Glutamatergic neuron (in vitro differentiated cells): ENCODE data around the gene RIGI. TPM values are rescaled to one million over a fixed set of nuclear protein-coding genes. Genes with fewer than 3 reads are reported as not detected.

Source experiments
- DNase-seq: peaks from one replicate; pipeline ENCODE4 v3.0.0; 2022
- H3K27ac Mint-ChIP-seq: one replicate; pipeline ENCODE4 v1.8.0; 2020; ENCODE audit warnings: mild to moderate bottlenecking, mixed read lengths, inconsistent platforms; ENCODE audit not compliant: unreplicated experiment
- H3K27me3 Mint-ChIP-seq: one replicate; pipeline ENCODE4 v1.8.0; 2020; ENCODE audit warnings: mild to moderate bottlenecking, moderate library complexity, mixed read lengths, inconsistent platforms; ENCODE audit not compliant: unreplicated experiment
- H3K36me3 Mint-ChIP-seq: one replicate; pipeline ENCODE4 v1.8.0; 2020; ENCODE audit warnings: mild to moderate bottlenecking, mixed read lengths, inconsistent platforms; ENCODE audit not compliant: unreplicated experiment
- H3K4me1 Mint-ChIP-seq: one replicate; pipeline ENCODE4 v1.8.0; 2020; ENCODE audit warnings: mild to moderate bottlenecking, low read depth, mixed read lengths, inconsistent platforms; ENCODE audit not compliant: unreplicated experiment
- H3K4me3 Mint-ChIP-seq: one replicate; pipeline ENCODE4 v1.8.0; 2020; ENCODE audit warnings: mild to moderate bottlenecking, mixed read lengths, inconsistent platforms; ENCODE audit not compliant: unreplicated experiment
- H3K9me3 Mint-ChIP-seq: one replicate; pipeline ENCODE4 v1.8.0; 2020; ENCODE audit warnings: mild to moderate bottlenecking, moderate library complexity, mixed read lengths, inconsistent platforms; ENCODE audit not compliant: unreplicated experiment
- CTCF ChIP-seq: fragments of 200-600 bp; sonication (generic); IDR thresholded peaks from one replicate; pipeline ENCODE4 v1.5.0; 2021; ENCODE audit not compliant: partially characterized antibody, unreplicated experiment
- total RNA-seq: library from RNA; stranded (reverse); fragmentation: NEBNext Ultra II Directional; extraction: Animal tissue kit (Norgen Biotek cat#: 25700); gene quantifications from one replicate; pipeline ENCODE4 v1.2.1, GENCODE V29; 2021; ENCODE audit not compliant: unreplicated experiment

RIGI gene
- total RNA-seq, 1 donor from 2014 or later = 3.0 TPM

DNA sequence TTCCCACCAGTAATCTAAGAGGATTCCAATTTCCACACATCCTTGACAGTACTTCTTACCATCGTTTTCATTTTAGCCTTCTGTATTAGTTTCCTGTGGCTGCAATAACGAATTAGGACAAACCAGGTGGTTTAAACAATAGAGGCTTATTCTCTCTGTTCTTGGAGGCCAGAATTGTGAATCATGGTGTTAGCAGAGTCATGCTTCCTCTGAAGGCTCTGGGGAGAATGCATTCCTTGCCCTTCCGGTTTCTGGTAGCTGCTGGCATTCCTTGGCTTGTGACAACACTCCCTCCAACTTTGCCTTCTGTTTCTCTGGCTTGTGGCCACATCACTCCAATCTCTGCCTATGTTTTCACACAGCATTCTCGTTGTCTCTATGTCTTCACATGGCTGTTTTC, 23.5 kb downstream of the RIGI start:
- Mint-ChIP-seq H3K27me3 (peaks cover 2% of the 10 kb centered on the region), H3K4me3 (no peak overlapping the region), H3K4me1 (no peaks in the 10 kb centered on the region), H3K27ac (no peak overlapping the region), H3K9me3 (no peaks in the 10 kb centered on the region), H3K36me3 (no peaks in the 10 kb centered on the region)
- TF ChIP-seq CTCF = no peak
- DNase-seq = no peak

GRCh38 chr9:32501868-32502267, 24.1 kb downstream of the RIGI start:
- Mint-ChIP-seq H3K4me3 (no peak overlapping the region), H3K4me1 (no peaks in the 10 kb centered on the region), H3K36me3 (no peaks in the 10 kb centered on the region), H3K27ac (no peak overlapping the region), H3K9me3 (no peaks in the 10 kb centered on the region), H3K27me3 (peaks cover 2% of the 10 kb centered on the region)
- TF ChIP-seq CTCF = no peak
- DNase-seq = no peak

GRCh38 chr9:32500768-32501167, 25.2 kb downstream of the RIGI start:
- H3K4me3 Mint-ChIP-seq = no peak overlapping the region
- no peaks in the 10 kb centered on the region for H3K36me3 Mint-ChIP-seq
- no peak for DNase-seq
- H3K4me1 Mint-ChIP-seq = no peaks in the 10 kb centered on the region
- no peak for TF ChIP-seq CTCF
- H3K27ac Mint-ChIP-seq = no peak overlapping the region
- H3K27me3 Mint-ChIP-seq = peaks cover 2% of the 10 kb centered on the region
- H3K9me3 Mint-ChIP-seq = no peaks in the 10 kb centered on the region

DNA sequence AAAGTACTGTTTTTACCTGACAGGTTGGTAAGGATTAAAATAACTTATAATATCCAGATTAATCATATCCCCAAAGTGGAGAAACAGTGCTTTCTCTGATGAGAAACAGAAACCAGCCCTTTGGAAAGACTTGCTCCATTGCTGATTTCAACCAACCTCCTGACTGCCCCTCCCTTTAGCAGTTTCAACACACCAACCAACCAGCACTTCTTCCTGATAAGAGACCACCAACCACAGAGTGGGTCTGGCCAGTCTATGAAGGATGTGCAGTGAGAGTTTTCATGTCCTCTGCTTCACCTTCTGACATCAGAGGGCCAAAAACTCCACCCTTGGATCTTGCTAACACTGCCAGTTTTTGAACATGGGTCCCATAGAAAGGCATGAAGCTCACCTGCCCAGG, 28.1 kb downstream of the RIGI start:
- H3K36me3 Mint-ChIP-seq = no peaks in the 10 kb centered on the region
- H3K27ac Mint-ChIP-seq = no peak overlapping the region

DNA sequence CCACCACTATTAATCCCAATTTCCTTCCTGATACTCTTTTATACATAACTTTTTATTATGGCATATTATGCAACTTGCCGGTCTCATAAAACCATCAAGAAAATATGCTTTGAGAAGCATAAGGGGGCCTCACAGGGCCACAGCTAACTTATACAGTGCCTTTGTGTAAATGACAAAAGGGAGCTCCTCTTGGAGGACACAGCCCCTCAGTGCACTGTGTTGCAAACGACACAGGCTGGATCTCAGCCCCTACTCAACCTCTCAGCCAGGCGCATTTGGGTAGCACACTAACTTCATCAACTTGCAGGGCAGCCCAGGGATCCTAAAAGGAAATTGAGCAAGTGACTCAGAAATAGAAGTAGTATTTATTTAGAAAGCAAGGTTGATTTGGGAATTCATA, 35.4 kb downstream of the RIGI start:
- no peak for DNase-seq
- Mint-ChIP-seq H3K27me3 (peaks cover 3% of the 10 kb centered on the region), H3K4me1 (peaks cover 3% of the 10 kb centered on the region)

More for the DNA sequence above, 28.1 kb downstream of the RIGI start:
- H3K27me3 Mint-ChIP-seq = no peaks in the 10 kb centered on the region
- no peak for DNase-seq
- no peak overlapping the region for H3K4me3 Mint-ChIP-seq
- no peaks in the 10 kb centered on the region for H3K4me1 Mint-ChIP-seq
- no peak for TF ChIP-seq CTCF
- no peaks in the 10 kb centered on the region for H3K9me3 Mint-ChIP-seq

More for the DNA sequence above, 35.4 kb downstream of the RIGI start:
- Mint-ChIP-seq H3K4me3 (no peak overlapping the region), H3K27ac (no peak overlapping the region), H3K9me3 (peaks cover 4% of the 10 kb centered on the region), H3K36me3 (no peaks in the 10 kb centered on the region)
- TF ChIP-seq CTCF = no peak
